HepG2 (cell line): Measurements from ENCODE around the gene POLR1H. TPM values are rescaled to one million over a fixed set of nuclear protein-coding genes. Genes with fewer than 3 reads are reported as not detected.
A peak's percentile ranks its signal among the peaks of the same experiment; 100 is the strongest.

Experiments
- FOSL1 ChIP-seq: sonication (generic); formaldehyde crosslinking; IDR thresholded peaks from 2 replicates; pipeline ENCODE4 v1.9.0; 2021; ENCODE audit warnings: missing genetic modification reagents, borderline replicate concordance
- FOXM1 ChIP-seq: sonication (generic); formaldehyde crosslinking; IDR thresholded peaks from 2 replicates; pipeline ENCODE4 v1.5.0; 2020; ENCODE audit warnings: missing genetic modification reagents
- MIER2 ChIP-seq: IDR thresholded peaks from 2 replicates; pipeline ENCODE4 v1.6.1; 2016; ENCODE audit warnings: missing biosample characterization, missing genetic modification reagents
- NCOA2 ChIP-seq: sonication (generic); formaldehyde crosslinking; IDR thresholded peaks from 2 replicates; pipeline ENCODE4 v1.8.0; 2022; ENCODE audit warnings: inconsistent platforms
- RXRB ChIP-seq: IDR thresholded peaks from 2 replicates; pipeline ENCODE4 v1.6.1; 2016; ENCODE audit warnings: borderline replicate concordance, missing genetic modification reagents, missing compliant biosample characterization
- SIN3B ChIP-seq: fragments of 150-350 bp; IDR thresholded peaks from 2 replicates; pipeline ENCODE4 v1.6.1; 2014; ENCODE audit warnings: low read length
- SP2 ChIP-seq: sonication (generic); formaldehyde crosslinking; IDR thresholded peaks from 2 replicates; pipeline ENCODE4 v1.5.1; 2020; ENCODE audit warnings: mild to moderate bottlenecking, missing genetic modification reagents
- TEAD2 ChIP-seq: sonication (generic); formaldehyde crosslinking; IDR thresholded peaks from 2 replicates; pipeline ENCODE4 v1.9.0; 2021; ENCODE audit warnings: missing genetic modification reagents
- YY1 ChIP-seq: IDR thresholded peaks from 2 replicates; pipeline ENCODE4 v1.6.1; 2011; ENCODE audit warnings: low read length, low read depth, moderate library complexity, mild to moderate bottlenecking; ENCODE audit not compliant: insufficient read depth, insufficient replicate concordance
- ZBTB21 ChIP-seq: sonication (generic); formaldehyde crosslinking; IDR thresholded peaks from 2 replicates; pipeline ENCODE4 v1.4.0; 2020; ENCODE audit warnings: missing genetic modification reagents
- ZFP36L1 ChIP-seq: sonication (generic); formaldehyde crosslinking; IDR thresholded peaks from 2 replicates; pipeline ENCODE4 v1.8.0; 2022; ENCODE audit warnings: mild to moderate bottlenecking, missing genetic modification reagents, moderate library complexity
- ZKSCAN5 ChIP-seq: sonication (generic); formaldehyde crosslinking; IDR thresholded peaks from 2 replicates; pipeline ENCODE4 v1.5.1; 2020; ENCODE audit warnings: mild to moderate bottlenecking, missing genetic modification reagents
- ZMYM4 ChIP-seq: sonication (generic); formaldehyde crosslinking; IDR thresholded peaks from 2 replicates; pipeline ENCODE4 v1.8.1; 2023; ENCODE audit warnings: mild to moderate bottlenecking, missing genetic modification reagents
- ZNF12 ChIP-seq: sonication (generic); formaldehyde crosslinking; IDR thresholded peaks from 2 replicates; pipeline ENCODE4 v1.5.0; 2020; ENCODE audit warnings: missing genetic modification reagents
- ZNF3 ChIP-seq: IDR thresholded peaks from 2 replicates; pipeline ENCODE4 v1.7.0; 2017; ENCODE audit warnings: inconsistent platforms
- ZNF546 ChIP-seq: sonication (generic); formaldehyde crosslinking; conservative IDR thresholded peaks from 2 replicates; pipeline ENCODE4 v1.8.1; 2023; ENCODE audit warnings: mild to moderate bottlenecking, missing genetic modification reagents
- ZNF562 ChIP-seq: sonication (generic); formaldehyde crosslinking; IDR thresholded peaks from 2 replicates; pipeline ENCODE4 v1.8.0; 2022; ENCODE audit warnings: missing genetic modification reagents, borderline replicate concordance
- ZNF766 ChIP-seq: sonication (generic); formaldehyde crosslinking; IDR thresholded peaks from 2 replicates; pipeline ENCODE4 v1.5.0; 2020; ENCODE audit warnings: missing genetic modification reagents, borderline replicate concordance
- ZNF790 ChIP-seq: sonication (generic); formaldehyde crosslinking; IDR thresholded peaks from 2 replicates; pipeline ENCODE4 v1.8.0; 2022; ENCODE audit warnings: missing genetic modification reagents, mild to moderate bottlenecking, borderline replicate concordance
- ZSCAN12 ChIP-seq: sonication (generic); formaldehyde crosslinking; IDR thresholded peaks from 2 replicates; pipeline ENCODE4 v1.9.0; 2021; ENCODE audit warnings: mild to moderate bottlenecking, missing genetic modification reagents
- polyA plus RNA-seq, 8 experiments: library from polyadenylated mRNA; depleted of rRNA in 3 of 8; stranded (reverse) in 7 of 8; unstranded in 1 of 8; fragments of >200 nt; fragmentation: Illumina TruSeq in 4 of 8; extraction: Trizol in 4 of 8; gene quantifications; 2 replicates each; pipeline versions ENCODE4 v1.2.1 to v1.2.3, GENCODE V29; 2011 to 2016; ENCODE audit warnings: low read depth in 4 of 8, missing spikeins in 1 of 8, mixed read lengths in 1 of 8; ENCODE audit not compliant: insufficient read depth in 1 of 8
- total RNA-seq, 5 experiments: library from RNA; depleted of rRNA; stranded (reverse); fragments of >200 nt; fragmentation: Illumina TruSeq; extraction: Trizol; gene quantifications; 2 replicates each; pipeline ENCODE4 v1.2.3, GENCODE V29; 2016; ENCODE audit warnings: low read depth in 1 of 5
- TF ChIP-seq, protein P1 (sequence below): sonication (generic); formaldehyde crosslinking; IDR thresholded peaks from 2 replicates; pipeline ENCODE4 v1.4.0; 2020; ENCODE audit warnings: missing genetic modification reagents, borderline replicate concordance
- TF ChIP-seq, protein P2 (sequence below): sonication (generic); formaldehyde crosslinking; IDR thresholded peaks from 2 replicates; pipeline ENCODE4 v1.5.0; 2020; ENCODE audit warnings: mild to moderate bottlenecking, missing genetic modification reagents
- TF ChIP-seq, protein P3 (sequence below): sonication (generic); formaldehyde crosslinking; IDR thresholded peaks from 2 replicates; pipeline ENCODE4; 2020; ENCODE audit warnings: missing genetic modification reagents, mild to moderate bottlenecking, borderline replicate concordance
- TF ChIP-seq, protein P4 (sequence below): sonication (generic); formaldehyde crosslinking; IDR thresholded peaks from 2 replicates; pipeline ENCODE4 v1.4.0; 2020; ENCODE audit warnings: low read depth, mild to moderate bottlenecking, missing genetic modification reagents

The POLR1H gene
- total and polyA plus RNA-seq, 2 of the 13 experiments (the other 11 are each of a cell fraction or from before 2014, with no cell fraction given): 61.4 to 79.8 TPM

DNA sequence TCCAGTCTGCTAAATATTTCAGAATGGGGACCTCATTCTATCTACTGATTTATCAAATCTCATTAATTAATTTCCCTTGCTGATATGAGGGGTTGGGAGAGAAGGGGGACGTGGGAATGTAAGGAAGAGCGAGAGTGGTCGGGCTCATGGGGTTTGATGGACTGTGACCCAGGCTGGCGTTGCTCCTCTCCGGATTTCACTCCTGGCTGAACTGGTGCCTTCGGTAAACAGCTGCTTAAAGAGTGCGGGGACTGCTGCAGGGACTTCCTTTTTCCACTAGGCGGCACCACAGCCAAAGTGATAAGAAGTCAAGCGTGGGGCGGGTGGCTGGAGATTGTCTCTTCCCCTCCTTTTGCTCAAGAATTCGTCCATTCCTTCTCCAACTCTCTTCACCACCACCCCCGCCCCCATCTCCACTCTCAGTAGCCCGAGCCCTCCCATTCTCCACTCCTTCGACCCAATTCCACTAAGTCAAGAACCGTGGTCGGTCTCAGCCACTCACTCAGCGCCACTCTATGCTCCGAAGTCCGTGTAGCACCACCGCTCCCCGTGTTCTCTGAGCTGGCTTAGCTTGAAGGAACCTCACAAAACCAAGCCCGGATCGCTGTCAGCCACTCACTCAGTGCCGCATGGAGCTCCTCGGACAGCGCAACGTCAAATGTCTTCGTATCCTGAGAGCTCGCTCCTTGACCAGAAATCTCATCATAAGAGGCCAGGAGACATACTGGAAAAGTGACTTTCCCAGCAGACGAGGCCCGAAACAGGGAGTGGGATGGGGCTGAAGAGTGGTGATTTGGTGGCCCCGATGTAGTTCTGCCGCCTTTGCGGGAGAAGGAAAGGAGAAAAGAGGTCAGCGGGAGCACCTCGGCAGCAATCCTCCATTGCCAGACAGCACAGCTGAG is 42.2 kb downstream of the POLR1H start (continued):
- TF ChIP-seq YY1 (peak; percentile 51), ZNF546 (CRISPR knock-in tag) (no peak), ZNF766 (0 out of 2 replicates have a peak, but pooled peaks have one; percentile 24), SP2 (CRISPR knock-in tag) (no peak), NCOA2 (CRISPR knock-in tag) (no peak), ZKSCAN5 (CRISPR knock-in tag) (no peak), ZNF3 (no peak), FOSL1 (CRISPR knock-in tag) (no peak), ZNF12 (CRISPR knock-in tag) (no peak), ZMYM4 (peak; percentile 61; the same call in 1 of the 2 replicates), RXRB (CRISPR knock-in tag) (peak; percentile 74), ZSCAN12 (no peak), FOXM1 (CRISPR knock-in tag) (no peak), ZBTB21 (no peak), MIER2 (CRISPR knock-in tag) (no peak), SIN3B (no peak), ZFP36L1 (CRISPR knock-in tag) (no peak), ZNF562 (no peak), TEAD2 (CRISPR knock-in tag) (no peak), ZNF790 (CRISPR knock-in tag) (no peak)
- TF ChIP-seq, protein P1, sequence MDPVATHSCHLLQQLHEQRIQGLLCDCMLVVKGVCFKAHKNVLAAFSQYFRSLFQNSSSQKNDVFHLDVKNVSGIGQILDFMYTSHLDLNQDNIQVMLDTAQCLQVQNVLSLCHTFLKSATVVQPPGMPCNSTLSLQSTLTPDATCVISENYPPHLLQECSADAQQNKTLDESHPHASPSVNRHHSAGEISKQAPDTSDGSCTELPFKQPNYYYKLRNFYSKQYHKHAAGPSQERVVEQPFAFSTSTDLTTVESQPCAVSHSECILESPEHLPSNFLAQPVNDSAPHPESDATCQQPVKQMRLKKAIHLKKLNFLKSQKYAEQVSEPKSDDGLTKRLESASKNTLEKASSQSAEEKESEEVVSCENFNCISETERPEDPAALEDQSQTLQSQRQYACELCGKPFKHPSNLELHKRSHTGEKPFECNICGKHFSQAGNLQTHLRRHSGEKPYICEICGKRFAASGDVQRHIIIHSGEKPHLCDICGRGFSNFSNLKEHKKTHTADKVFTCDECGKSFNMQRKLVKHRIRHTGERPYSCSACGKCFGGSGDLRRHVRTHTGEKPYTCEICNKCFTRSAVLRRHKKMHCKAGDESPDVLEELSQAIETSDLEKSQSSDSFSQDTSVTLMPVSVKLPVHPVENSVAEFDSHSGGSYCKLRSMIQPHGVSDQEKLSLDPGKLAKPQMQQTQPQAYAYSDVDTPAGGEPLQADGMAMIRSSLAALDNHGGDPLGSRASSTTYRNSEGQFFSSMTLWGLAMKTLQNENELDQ (CRISPR knock-in tag): no peak
- TF ChIP-seq, protein P2, sequence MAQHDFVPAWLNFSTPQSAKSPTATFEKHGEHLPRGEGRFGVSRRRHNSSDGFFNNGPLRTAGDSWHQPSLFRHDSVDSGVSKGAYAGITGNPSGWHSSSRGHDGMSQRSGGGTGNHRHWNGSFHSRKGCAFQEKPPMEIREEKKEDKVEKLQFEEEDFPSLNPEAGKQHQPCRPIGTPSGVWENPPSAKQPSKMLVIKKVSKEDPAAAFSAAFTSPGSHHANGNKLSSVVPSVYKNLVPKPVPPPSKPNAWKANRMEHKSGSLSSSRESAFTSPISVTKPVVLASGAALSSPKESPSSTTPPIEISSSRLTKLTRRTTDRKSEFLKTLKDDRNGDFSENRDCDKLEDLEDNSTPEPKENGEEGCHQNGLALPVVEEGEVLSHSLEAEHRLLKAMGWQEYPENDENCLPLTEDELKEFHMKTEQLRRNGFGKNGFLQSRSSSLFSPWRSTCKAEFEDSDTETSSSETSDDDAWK (CRISPR knock-in tag): no peak
- TF ChIP-seq, protein P3, sequence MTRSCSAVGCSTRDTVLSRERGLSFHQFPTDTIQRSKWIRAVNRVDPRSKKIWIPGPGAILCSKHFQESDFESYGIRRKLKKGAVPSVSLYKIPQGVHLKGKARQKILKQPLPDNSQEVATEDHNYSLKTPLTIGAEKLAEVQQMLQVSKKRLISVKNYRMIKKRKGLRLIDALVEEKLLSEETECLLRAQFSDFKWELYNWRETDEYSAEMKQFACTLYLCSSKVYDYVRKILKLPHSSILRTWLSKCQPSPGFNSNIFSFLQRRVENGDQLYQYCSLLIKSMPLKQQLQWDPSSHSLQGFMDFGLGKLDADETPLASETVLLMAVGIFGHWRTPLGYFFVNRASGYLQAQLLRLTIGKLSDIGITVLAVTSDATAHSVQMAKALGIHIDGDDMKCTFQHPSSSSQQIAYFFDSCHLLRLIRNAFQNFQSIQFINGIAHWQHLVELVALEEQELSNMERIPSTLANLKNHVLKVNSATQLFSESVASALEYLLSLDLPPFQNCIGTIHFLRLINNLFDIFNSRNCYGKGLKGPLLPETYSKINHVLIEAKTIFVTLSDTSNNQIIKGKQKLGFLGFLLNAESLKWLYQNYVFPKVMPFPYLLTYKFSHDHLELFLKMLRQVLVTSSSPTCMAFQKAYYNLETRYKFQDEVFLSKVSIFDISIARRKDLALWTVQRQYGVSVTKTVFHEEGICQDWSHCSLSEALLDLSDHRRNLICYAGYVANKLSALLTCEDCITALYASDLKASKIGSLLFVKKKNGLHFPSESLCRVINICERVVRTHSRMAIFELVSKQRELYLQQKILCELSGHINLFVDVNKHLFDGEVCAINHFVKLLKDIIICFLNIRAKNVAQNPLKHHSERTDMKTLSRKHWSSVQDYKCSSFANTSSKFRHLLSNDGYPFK (CRISPR knock-in tag): peak; percentile 56
- TF ChIP-seq, protein P4, sequence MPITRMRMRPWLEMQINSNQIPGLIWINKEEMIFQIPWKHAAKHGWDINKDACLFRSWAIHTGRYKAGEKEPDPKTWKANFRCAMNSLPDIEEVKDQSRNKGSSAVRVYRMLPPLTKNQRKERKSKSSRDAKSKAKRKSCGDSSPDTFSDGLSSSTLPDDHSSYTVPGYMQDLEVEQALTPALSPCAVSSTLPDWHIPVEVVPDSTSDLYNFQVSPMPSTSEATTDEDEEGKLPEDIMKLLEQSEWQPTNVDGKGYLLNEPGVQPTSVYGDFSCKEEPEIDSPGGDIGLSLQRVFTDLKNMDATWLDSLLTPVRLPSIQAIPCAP (CRISPR knock-in tag): no peak
